ENCODE data around the gene CRLF1.

Gene CRLF1, protein sequence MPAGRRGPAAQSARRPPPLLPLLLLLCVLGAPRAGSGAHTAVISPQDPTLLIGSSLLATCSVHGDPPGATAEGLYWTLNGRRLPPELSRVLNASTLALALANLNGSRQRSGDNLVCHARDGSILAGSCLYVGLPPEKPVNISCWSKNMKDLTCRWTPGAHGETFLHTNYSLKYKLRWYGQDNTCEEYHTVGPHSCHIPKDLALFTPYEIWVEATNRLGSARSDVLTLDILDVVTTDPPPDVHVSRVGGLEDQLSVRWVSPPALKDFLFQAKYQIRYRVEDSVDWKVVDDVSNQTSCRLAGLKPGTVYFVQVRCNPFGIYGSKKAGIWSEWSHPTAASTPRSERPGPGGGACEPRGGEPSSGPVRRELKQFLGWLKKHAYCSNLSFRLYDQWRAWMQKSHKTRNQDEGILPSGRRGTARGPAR

DNA sequence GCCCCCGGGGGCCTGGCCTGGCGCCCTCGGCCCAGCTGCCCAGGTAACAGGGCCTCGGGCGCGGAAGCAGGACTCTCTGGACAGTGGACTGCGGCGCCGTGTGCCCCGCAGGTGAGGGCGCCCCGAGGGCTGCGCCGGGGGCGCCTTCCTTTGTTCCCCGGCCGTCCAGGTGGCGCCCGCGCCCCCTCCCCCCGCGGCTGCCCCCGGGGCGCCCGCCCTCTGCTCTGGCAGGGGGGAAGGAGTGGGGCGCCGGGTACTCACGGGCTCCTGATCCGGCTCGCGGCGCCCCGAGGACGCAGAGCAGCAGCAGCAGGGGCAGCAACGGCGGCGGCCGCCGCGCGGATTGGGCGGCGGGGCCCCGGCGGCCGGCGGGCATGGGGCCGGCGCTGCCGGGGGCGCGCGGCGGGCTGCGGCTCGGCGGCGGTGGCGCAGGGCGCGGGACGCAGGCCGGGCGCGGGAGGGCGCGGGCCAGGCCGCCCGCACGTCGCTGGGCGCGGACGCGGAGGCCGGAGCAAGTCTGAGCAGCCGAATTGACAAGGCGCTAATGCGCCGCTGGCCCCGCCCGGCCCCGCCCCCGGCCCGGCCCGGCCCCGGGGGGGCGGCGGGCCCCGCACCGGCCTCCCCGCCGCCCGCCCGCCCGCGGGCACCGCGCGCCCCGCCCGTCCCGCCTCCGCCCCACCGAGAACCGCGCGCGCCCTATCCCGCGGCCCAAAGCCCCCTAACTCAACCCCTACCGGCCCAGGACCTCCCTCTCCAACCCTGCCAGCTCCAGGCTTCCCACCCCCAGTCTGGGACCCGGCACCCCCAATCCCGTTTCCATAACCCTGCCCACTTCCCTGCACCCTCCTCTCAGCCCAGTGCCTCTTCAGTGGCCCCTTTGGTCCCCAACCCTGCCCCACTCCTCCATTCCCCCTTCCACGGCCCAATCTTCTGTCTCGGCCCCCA, at the start of gene CRLF1:
Gene CRLF1 (minus strand): TSS at position 519 of the 945 bp plus-strand sequence. CDS start 143 bp downstream, at position 376.
- H3K4me1 Mint-ChIP-seq: peaks cover 27% of the 10 kb centered on the region
- no peak within 1 kb of the TSS for H3K27ac Mint-ChIP-seq
- no peaks in the 10 kb centered on the region for H3K9me3 Mint-ChIP-seq
- ATAC-seq (no peak), DNase-seq (ENCODE audit: low spot score in 2 of 2) (no peak)
- no peaks in the 10 kb centered on the region for H3K36me3 Mint-ChIP-seq
- H3K4me3 Mint-ChIP-seq: peak within 1 kb of the TSS; percentile 30

DNA sequence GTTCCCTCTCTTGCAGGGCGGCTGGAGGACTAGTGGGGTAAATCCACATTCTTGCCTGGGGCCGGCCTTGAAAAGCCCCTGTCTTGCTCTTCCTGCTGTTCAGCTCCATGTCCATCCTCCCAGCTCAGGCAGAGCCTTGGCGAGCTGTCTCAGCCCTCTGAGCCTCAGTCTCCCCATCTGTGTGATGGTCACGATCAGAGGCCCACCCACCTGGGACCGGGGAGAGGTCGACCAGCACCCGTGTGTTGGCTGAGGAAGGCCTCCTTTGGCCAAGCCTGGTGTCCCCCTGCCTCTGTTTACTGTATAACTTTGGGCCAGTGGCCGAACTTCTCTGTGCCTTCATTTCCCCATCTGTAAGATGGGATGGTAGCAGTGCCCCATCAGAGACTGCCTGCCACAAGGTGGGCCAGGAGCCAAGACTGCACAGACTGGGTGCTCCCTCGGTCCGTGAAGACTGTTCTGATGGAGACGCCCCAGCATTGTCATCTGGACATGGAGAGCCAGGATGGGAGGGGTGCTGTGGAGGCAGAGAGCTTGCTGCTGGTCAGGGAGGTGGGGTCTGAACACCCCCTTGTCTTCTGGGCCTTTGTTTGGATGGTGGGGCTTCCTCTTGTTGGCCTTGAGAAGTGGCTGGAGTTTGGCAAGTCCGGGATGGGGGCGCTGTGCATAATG, 48.7 kb upstream of the CRLF1 start:
- H3K9me3 Mint-ChIP-seq: no peaks in the 10 kb centered on the region
- no peak for DNase-seq (ENCODE audit: low spot score in 2 of 2)
- peaks cover 5% of the 10 kb centered on the region for H3K36me3 Mint-ChIP-seq
- no peak overlapping the region for H3K4me3 Mint-ChIP-seq
- ATAC-seq: no peak
- no peak overlapping the region for H3K27ac Mint-ChIP-seq
- H3K4me1 Mint-ChIP-seq: peaks cover 50% of the 10 kb centered on the region

DNA sequence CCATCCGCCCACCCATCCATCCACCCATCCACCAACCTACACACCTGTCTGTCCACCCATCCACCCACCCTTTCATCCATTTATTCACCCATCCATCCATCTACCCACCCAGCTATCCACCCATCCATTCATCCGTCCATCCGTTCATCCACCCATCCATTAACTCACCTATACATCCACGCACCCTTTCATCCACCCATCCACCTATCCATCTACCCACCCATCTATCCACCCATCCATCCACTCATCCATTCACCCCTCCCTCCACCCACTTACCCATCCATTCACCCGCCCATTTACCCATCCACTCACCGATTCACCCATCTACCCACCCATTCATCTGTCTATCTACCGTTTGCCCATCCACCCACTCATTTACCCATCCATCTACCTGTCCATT, 47.9 kb upstream of the CRLF1 start:
- Mint-ChIP-seq H3K4me1 (peaks cover 50% of the 10 kb centered on the region), H3K9me3 (no peaks in the 10 kb centered on the region), H3K36me3 (peaks cover 5% of the 10 kb centered on the region), H3K27ac (no peak overlapping the region), H3K4me3 (no peak overlapping the region)
- no peak for ATAC-seq
- no peak for DNase-seq (ENCODE audit: low spot score in 2 of 2)

DNA sequence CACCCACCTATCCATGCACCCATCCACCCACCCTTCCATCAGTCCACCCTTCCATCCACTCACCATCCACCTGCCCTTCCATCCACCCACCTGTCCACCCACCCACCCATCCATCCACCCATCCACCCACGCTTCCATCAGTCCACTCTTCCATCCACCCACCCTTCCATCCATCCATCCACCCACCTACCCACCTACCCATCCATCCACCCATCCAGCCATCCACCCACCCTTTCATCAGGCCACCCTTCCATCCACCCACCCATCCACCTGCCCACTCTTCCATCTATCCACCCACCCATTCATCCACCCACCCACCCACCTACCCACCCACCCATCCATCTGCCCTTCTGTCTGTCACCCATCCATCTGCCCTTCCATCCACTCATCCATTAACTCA, 47.3 kb upstream of the CRLF1 start:
- Mint-ChIP-seq H3K4me1 (peaks cover 50% of the 10 kb centered on the region), H3K27ac (no peak overlapping the region), H3K4me3 (no peak overlapping the region), H3K9me3 (no peaks in the 10 kb centered on the region), H3K36me3 (peaks cover 5% of the 10 kb centered on the region)
- no peak for DNase-seq (ENCODE audit: low spot score in 2 of 2)
- no peak for ATAC-seq

DNA sequence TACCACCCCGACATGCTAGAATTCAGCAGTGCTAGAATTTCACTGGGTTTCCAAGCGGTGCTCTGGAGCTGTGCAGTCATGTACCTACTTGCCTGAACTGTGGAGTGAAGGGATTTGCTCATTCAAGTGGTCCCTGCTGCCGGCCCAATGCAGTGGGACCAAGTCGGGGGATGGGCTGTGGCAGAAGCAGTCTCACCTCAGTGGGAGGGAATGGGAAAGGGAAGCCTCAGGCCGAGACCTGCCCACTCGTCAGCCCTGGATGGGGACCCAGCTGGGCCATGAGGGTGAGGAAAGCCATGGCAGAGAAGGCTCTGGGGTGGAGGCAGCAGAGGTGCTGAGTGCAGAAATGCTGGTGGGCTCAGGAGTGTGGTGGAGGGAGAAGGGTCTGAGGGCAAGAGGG, 45.1 kb upstream of the CRLF1 start:
- H3K9me3 Mint-ChIP-seq: no peaks in the 10 kb centered on the region
- no peaks in the 10 kb centered on the region for H3K36me3 Mint-ChIP-seq
- H3K27ac Mint-ChIP-seq: no peak overlapping the region
- no peak for DNase-seq (ENCODE audit: low spot score in 2 of 2)
- ATAC-seq: no peak
- H3K4me3 Mint-ChIP-seq: no peak overlapping the region
- H3K4me1 Mint-ChIP-seq: peaks cover 48% of the 10 kb centered on the region

DNA sequence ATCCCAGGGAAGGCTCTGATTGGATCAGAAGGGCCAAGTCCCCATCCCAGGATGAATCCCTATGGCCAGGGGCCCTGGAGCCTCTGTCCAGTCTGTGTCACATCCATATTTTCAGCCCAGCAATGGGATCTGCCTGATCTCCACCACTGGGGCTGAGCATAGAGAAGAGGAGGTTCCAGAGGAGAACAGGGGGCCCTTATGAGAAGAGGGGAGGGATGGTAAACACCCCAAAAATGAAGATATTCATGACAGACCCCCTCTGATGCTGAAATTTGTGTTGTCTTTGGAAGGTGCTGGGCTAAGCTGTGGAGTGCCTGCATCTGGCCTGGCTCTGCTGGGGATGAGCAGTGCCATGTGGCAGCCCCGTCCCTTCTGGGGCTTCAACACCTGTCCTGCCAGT, 44.7 kb upstream of the CRLF1 start:
- no peak for ATAC-seq
- no peaks in the 10 kb centered on the region for H3K36me3 Mint-ChIP-seq
- peaks cover 48% of the 10 kb centered on the region for H3K4me1 Mint-ChIP-seq
- no peak overlapping the region for H3K4me3 Mint-ChIP-seq
- H3K27ac Mint-ChIP-seq: no peak overlapping the region
- H3K9me3 Mint-ChIP-seq: no peaks in the 10 kb centered on the region
- no peak for DNase-seq (ENCODE audit: low spot score in 2 of 2)

DNA sequence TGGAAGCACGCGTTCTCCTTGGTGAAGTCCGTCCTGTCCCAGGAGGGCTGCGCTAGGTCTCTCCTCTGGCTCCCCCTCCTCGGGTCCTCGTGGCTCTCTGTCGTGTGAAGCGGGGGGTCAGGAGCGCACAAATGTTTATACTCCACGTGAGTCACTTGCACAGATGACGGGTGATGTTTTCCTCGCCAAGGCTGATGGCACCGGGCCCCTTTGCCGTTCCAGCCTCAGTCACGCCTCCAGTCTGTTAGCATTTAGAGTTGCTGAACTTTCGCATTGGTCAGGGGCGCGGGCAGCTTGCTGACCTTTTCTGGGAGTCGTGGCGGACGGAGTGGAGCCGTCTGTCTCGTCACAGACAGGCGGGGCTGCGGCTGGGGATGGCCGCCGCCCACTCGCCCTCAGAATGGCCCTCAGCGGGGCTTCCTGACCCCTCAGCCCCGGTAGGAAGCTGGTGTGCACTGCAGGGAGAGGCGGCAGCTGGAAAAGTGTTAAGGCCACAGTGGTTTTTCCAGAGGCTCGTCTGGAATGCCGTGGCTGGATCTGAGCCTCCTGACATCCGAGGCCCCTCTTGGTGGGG, 44.0 kb upstream of the CRLF1 start:
- Mint-ChIP-seq H3K4me3 (no peak overlapping the region), H3K4me1 (peaks cover 41% of the 10 kb centered on the region), H3K9me3 (no peaks in the 10 kb centered on the region), H3K27ac (no peak overlapping the region), H3K36me3 (no peaks in the 10 kb centered on the region)
- no peak for DNase-seq (ENCODE audit: low spot score in 2 of 2)
- no peak for ATAC-seq

DNA sequence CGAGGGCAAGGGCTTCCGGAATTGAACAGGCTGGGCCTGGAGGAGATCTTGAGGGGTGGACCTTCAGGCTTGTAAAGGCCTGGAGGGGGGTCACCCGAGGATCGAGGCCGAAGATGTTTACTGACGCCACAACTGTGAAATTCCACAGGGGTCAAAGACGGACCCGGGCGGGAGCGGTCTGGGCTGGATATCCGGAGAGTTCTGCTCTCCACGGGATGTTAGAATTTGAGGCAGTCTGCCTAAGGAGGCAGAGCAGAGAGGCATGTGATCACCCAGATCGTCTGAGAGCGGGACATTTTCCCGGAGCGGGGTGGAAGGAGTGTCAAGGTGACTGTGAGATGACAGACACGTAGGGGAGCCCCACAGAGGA, 43.4 kb upstream of the CRLF1 start:
- Mint-ChIP-seq H3K4me1 (peaks cover 40% of the 10 kb centered on the region), H3K4me3 (no peak overlapping the region), H3K27ac (no peak overlapping the region), H3K36me3 (no peaks in the 10 kb centered on the region), H3K9me3 (no peaks in the 10 kb centered on the region)
- no peak for ATAC-seq
- DNase-seq (ENCODE audit: low spot score in 2 of 2): no peak

DNA sequence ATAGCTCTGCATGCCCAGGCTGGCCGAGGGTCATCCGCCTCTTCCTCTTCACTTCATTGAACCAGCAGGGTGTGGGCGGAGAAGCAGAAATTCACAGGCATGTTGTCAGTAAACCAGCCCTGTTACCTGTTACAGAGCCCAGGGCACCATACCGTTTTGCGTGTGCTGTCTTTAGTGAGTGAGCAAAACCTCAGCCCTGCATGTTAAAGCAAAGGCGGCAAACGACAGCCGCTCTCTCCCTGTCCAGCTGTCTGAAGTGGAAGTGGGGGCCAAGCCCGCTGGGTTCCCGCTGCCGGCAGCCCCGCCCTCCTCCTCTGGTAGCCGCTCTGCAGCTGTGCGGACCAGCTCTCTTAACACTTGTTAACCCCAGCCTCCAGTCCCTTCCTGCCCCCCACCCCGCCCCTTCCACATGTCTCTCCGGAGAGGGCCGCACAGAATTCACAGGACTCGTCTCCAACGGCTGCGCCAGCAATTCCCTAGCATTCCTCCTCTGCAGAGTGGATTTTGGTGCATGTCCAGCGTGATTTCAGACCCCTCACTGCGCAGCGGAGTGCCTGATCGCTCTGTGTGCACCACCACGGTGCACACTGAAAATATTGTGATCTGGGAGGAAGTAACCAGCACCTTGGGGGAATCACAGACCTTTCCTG, 42.9 kb upstream of the CRLF1 start:
- Mint-ChIP-seq H3K9me3 (no peaks in the 10 kb centered on the region), H3K36me3 (no peaks in the 10 kb centered on the region), H3K4me3 (no peak overlapping the region), H3K27ac (no peak overlapping the region), H3K4me1 (peaks cover 37% of the 10 kb centered on the region)
- no peak for ATAC-seq
- DNase-seq (ENCODE audit: low spot score in 2 of 2): no peak

DNA sequence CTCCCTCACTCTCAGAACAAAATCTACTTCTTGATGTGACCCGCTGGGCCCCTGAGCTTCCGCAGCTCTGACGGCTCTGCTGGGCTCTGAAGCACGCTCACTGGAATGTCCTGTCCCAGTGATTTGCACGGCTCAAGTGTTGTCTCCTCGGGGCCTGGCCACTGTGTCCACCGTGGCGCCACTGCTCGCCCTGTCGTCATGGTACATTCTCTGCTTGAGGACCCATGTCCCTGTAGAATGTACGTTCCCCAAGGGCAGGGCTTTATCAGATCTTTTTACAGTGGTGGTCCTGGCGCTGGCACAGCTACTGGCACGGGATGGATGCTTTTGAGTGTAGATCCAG, 42.3 kb upstream of the CRLF1 start:
- no peak overlapping the region for H3K4me3 Mint-ChIP-seq
- no peak overlapping the region for H3K27ac Mint-ChIP-seq
- H3K4me1 Mint-ChIP-seq: peaks cover 32% of the 10 kb centered on the region
- no peaks in the 10 kb centered on the region for H3K36me3 Mint-ChIP-seq
- no peak for ATAC-seq
- no peak for DNase-seq (ENCODE audit: low spot score in 2 of 2)
- H3K9me3 Mint-ChIP-seq: no peaks in the 10 kb centered on the region

DNA sequence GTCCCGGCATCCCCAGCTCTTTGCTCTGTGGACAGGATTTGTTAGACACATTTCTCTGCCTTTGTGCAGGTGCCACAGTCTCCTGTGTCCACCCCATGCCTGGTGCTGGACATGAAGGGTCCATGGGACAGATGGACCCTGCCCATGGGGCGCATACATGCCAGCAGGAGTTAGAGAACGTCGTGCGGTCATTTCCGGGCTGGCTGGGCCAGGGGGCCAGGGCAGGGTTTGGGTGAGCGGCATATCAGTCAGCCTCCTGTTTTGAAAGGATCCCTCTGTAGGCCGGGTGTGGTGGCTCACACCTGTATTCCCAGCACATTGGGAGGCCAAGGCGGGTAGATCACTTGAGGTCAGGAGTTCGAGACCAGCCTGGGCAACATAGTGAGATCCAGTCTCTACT, 41.2 kb upstream of the CRLF1 start:
- H3K9me3 Mint-ChIP-seq: no peaks in the 10 kb centered on the region
- H3K36me3 Mint-ChIP-seq: no peaks in the 10 kb centered on the region
- DNase-seq (ENCODE audit: low spot score in 2 of 2) (no peak), ATAC-seq (no peak)
- peaks cover 32% of the 10 kb centered on the region for H3K4me1 Mint-ChIP-seq
- H3K27ac Mint-ChIP-seq: peak overlapping the region; percentile 85
- no peak overlapping the region for H3K4me3 Mint-ChIP-seq

DNA sequence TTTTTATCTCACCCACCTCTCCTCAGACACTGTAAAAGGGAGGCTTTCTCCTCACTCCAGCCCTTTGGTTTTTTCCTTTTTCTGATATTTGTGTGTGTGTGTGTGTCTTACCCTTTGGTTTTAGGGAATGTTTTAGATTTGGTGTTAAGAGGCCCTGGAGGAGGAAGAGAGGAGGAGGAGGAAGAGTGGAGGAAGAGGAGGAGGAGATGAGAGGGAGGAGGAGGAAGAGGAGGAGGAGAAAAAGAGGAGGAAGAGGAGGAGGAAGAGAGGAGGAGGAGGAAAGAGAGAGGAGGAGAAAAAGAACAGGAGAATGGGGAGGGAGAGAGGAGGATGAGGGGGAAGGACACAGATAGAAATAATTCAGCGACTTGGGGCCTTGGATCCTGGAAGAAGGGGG, 40.8 kb upstream of the CRLF1 start:
- no peak for ATAC-seq
- Mint-ChIP-seq H3K27ac (peak overlapping the region; percentile 85), H3K4me1 (peaks cover 32% of the 10 kb centered on the region), H3K9me3 (no peaks in the 10 kb centered on the region), H3K4me3 (no peak overlapping the region), H3K36me3 (no peaks in the 10 kb centered on the region)
- DNase-seq (ENCODE audit: low spot score in 2 of 2): no peak

DNA sequence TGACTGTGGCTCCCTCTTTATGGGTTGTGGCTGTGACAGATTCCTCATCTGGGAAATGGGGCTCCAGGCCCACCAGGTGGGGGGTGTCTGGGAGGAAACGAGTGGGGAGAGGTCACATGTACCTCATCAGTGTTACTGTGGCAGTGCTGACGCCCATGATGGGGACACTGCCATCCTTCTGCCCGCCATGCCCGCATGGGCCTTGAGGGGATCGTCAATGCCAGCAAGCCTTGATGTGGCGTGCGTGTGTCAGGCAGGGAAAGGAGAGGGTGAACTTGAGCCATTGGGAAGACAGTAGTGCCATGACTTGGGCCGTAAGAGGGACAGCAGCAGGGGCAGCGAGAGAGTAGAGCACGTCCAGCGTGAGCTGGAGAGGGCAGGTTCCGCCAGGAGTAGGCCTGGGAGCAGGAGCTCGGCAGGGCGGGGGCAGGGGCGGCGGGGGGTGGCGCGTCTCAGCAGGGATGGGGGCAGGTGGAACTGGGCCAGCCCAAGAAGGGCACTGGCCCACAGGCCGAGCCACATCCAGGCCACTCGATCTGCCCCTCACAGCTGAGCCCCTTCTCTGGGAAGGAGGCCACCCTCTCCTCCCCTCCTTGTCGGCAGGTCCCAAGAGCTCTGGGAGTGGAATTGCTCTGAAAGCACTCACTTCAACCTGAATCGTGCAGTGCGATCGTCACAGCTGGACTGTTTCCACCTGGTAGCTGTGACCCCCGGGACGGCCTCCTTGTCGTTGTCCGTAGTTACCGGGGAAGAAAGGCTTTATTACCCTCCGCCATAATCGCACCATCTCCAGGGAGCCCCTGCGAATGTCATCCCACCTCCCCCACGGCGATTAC, 40.2 kb upstream of the CRLF1 start:
- H3K4me3 Mint-ChIP-seq: no peak overlapping the region
- no peaks in the 10 kb centered on the region for H3K36me3 Mint-ChIP-seq
- H3K9me3 Mint-ChIP-seq: no peaks in the 10 kb centered on the region
- H3K4me1 Mint-ChIP-seq: peaks cover 29% of the 10 kb centered on the region
- H3K27ac Mint-ChIP-seq: peak overlapping the region; percentile 61
- ATAC-seq (no peak), DNase-seq (ENCODE audit: low spot score in 2 of 2) (no peak)

DNA sequence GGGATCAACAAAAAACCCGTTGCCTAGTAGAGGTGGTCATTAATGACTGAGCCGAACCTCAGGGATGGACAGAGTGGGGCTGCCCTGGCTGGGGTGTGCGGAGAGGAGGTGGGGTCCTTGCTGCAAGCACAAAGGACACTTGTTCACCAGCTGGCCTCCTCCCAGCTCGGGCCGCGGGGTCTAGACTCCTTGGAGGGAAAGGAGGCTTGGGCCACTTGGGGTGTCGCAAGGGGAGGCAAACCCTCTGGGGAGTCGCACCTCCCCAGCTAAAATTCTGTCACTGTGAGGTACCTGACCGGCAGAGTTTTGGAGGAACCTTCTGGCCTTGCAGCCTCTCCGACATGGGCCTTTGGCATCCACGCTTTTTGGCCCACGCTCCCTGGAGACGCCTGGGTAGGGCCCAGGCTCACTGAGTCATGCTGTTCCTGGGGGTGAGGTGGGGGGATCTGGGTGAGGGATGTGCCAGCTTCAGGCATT, 38.5 kb upstream of the CRLF1 start:
- Mint-ChIP-seq H3K36me3 (no peaks in the 10 kb centered on the region), H3K4me1 (peaks cover 25% of the 10 kb centered on the region), H3K27ac (no peak overlapping the region), H3K9me3 (no peaks in the 10 kb centered on the region), H3K4me3 (no peak overlapping the region)
- DNase-seq (ENCODE audit: low spot score in 2 of 2) (no peak), ATAC-seq (no peak)

Data from stimulated activated effector memory CD8-positive, alpha-beta T cell treated with anti-CD3 and anti-CD28 coated beads, Interleukin-12 subunit alpha, Interleukin-12 subunit beta, amount 100 ng/mL, for 72 hours (primary cell).